Measurements from ENCODE around the gene SLC30A2.

- TF ChIP-seq CTCF (IDR thresholded peaks at IDR 0.05; ENCODE audit: low read depth, low read length) (no peak), EZH2phosphoT487 (IDR thresholded peaks at IDR 0.05; ENCODE audit: low read depth) (no peak)
Measured at GRCh38 chr1:26045722-26046245, at the start of gene SLC30A2.

Data from OCI-LY3 (cell line).